NCI-H146 (cell line): ENCODE results near the gene HARBI1.

Experiments used
- DNase-seq: peaks from one replicate; lab custom pipeline; 2025; lab: John Stamatoyannopoulos, UW

Gene HARBI1

GRCh38 chr11:46633291-46634217 is 16.5 kb upstream of the HARBI1 start:
- DNase-seq = no peak

GRCh38 chr11:46632502-46632901 is 15.5 kb upstream of the HARBI1 start:
- no peak for DNase-seq

- DNase-seq = no peak
Measured at GRCh38 chr11:46631676-46632075, 14.6 kb upstream of the HARBI1 start.

- no peak for DNase-seq
Measured at GRCh38 chr11:46630237-46630636, 13.2 kb upstream of the HARBI1 start.

GRCh38 chr11:46628961-46629360 is 11.9 kb upstream of the HARBI1 start:
- no peak for DNase-seq

GRCh38 chr11:46625406-46625805 is 8.4 kb upstream of the HARBI1 start:
- DNase-seq = no peak

- DNase-seq = no peak
Measured at GRCh38 chr11:46618837-46619236, 1.8 kb upstream of the HARBI1 start.

- DNase-seq = no peak
Measured at GRCh38 chr11:46617972-46618314, 916 bp upstream of the HARBI1 start.

- no peak for DNase-seq
Measured at GRCh38 chr11:46616551-46617133, 385 bp downstream of the HARBI1 start.

- no peak for DNase-seq
Measured at GRCh38 chr11:46615756-46616155, 1.3 kb downstream of the HARBI1 start.

GRCh38 chr11:46612326-46612725 is 4.7 kb downstream of the HARBI1 start:
- DNase-seq = no peak

- DNase-seq = no peak
Measured at GRCh38 chr11:46611526-46612304, 5.3 kb downstream of the HARBI1 start.

GRCh38 chr11:46609386-46609785 is 7.6 kb downstream of the HARBI1 start:
- no peak for DNase-seq

- DNase-seq = no peak
Measured at GRCh38 chr11:46607516-46607915, 9.5 kb downstream of the HARBI1 start.

- no peak for DNase-seq
Measured at GRCh38 chr11:46604796-46605195, 12.2 kb downstream of the HARBI1 start.

GRCh38 chr11:46603704-46604308 is 13.2 kb downstream of the HARBI1 start:
- no peak for DNase-seq

- no peak for DNase-seq
Measured at GRCh38 chr11:46601129-46601528, 15.9 kb downstream of the HARBI1 start.

GRCh38 chr11:46600194-46600960 is 16.6 kb downstream of the HARBI1 start:
- no peak for DNase-seq

GRCh38 chr11:46599340-46600193 is 17.5 kb downstream of the HARBI1 start:
- DNase-seq = no peak

- DNase-seq = no peak
Measured at GRCh38 chr11:46597609-46598219, 19.3 kb downstream of the HARBI1 start.
